Nephron progenitor cell (in vitro differentiated cells): ENCODE measurements around the gene PDZD2.

Source experiments
- DNase-seq: peaks from one replicate; pipeline ENCODE4 v3.0.0; 2021
- H3K27ac Mint-ChIP-seq: 2 replicates; pipeline ENCODE4 v1.8.0; 2021; ENCODE audit warnings: mild to moderate bottlenecking, moderate library complexity, mixed read lengths
- H3K27me3 Mint-ChIP-seq: 2 replicates; pipeline ENCODE4 v1.8.0; 2021; ENCODE audit warnings: mild to moderate bottlenecking, low read depth, mixed read lengths; ENCODE audit not compliant: poor library complexity
- H3K36me3 Mint-ChIP-seq: 2 replicates; pipeline ENCODE4 v1.8.0; 2021; ENCODE audit warnings: low read depth, mixed read lengths
- H3K4me1 Mint-ChIP-seq: 2 replicates; pipeline ENCODE4 v1.8.0; 2021; ENCODE audit warnings: mixed read lengths
- H3K4me3 Mint-ChIP-seq: 2 replicates; pipeline ENCODE4 v1.8.0; 2021; ENCODE audit warnings: mild to moderate bottlenecking, moderate library complexity, mixed read lengths
- H3K9me3 Mint-ChIP-seq: 2 replicates; pipeline ENCODE4 v1.8.0; 2021; ENCODE audit warnings: mild to moderate bottlenecking, moderate library complexity, mixed read lengths
- TF ChIP-seq, protein P1 (sequence below): fragments of 200-600 bp; sonication (generic); IDR thresholded peaks from 2 replicates; pipeline ENCODE4 v1.5.0; 2021; ENCODE audit warnings: antibody characterized with exemption

PDZD2 gene

DNA sequence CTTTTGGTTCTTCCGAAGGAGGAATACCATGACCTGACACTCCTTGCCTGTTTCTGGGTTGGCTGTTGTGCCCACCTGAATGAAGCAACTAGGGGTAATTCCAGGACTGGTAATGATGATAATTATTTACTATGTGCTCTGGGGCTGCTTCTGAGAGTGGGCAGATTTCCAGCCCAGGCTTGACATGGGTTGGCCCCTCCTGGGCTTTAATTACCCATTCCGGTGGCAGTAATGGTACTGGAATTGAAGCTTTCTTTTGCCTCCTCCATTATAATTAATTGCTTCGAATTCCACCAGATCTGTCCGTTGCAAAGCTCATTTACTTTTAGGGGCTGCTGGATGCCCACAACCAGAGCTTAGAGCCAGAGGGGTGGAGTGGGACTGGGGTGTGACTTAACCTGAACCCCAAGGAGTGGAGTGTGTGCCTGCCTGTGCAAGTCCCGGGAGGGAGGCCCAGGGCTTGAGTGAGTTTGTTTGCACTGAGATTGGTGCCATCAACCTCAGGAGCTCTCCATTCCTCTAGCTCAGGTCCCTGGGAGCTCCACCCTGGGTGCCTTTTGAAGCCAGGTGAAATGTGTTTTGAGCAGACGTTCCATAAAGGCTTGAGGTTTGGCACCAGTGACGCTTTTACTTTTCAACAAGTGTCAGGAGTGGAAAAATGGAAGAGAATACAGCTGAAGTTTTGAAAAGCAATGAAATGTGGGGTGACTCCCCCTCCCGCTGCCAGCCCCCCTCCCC is 214.6 kb downstream of the PDZD2 start:
- Mint-ChIP-seq H3K27ac (no peak overlapping the region), H3K4me3 (peak overlapping the region; percentile 90), H3K36me3 (peaks cover 8% of the 10 kb centered on the region), H3K4me1 (peaks cover 56% of the 10 kb centered on the region), H3K27me3 (peaks cover 36% of the 10 kb centered on the region), H3K9me3 (peaks cover 12% of the 10 kb centered on the region)
- DNase-seq: no peak
- TF ChIP-seq, protein P1, sequence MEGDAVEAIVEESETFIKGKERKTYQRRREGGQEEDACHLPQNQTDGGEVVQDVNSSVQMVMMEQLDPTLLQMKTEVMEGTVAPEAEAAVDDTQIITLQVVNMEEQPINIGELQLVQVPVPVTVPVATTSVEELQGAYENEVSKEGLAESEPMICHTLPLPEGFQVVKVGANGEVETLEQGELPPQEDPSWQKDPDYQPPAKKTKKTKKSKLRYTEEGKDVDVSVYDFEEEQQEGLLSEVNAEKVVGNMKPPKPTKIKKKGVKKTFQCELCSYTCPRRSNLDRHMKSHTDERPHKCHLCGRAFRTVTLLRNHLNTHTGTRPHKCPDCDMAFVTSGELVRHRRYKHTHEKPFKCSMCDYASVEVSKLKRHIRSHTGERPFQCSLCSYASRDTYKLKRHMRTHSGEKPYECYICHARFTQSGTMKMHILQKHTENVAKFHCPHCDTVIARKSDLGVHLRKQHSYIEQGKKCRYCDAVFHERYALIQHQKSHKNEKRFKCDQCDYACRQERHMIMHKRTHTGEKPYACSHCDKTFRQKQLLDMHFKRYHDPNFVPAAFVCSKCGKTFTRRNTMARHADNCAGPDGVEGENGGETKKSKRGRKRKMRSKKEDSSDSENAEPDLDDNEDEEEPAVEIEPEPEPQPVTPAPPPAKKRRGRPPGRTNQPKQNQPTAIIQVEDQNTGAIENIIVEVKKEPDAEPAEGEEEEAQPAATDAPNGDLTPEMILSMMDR: no peak

DNA sequence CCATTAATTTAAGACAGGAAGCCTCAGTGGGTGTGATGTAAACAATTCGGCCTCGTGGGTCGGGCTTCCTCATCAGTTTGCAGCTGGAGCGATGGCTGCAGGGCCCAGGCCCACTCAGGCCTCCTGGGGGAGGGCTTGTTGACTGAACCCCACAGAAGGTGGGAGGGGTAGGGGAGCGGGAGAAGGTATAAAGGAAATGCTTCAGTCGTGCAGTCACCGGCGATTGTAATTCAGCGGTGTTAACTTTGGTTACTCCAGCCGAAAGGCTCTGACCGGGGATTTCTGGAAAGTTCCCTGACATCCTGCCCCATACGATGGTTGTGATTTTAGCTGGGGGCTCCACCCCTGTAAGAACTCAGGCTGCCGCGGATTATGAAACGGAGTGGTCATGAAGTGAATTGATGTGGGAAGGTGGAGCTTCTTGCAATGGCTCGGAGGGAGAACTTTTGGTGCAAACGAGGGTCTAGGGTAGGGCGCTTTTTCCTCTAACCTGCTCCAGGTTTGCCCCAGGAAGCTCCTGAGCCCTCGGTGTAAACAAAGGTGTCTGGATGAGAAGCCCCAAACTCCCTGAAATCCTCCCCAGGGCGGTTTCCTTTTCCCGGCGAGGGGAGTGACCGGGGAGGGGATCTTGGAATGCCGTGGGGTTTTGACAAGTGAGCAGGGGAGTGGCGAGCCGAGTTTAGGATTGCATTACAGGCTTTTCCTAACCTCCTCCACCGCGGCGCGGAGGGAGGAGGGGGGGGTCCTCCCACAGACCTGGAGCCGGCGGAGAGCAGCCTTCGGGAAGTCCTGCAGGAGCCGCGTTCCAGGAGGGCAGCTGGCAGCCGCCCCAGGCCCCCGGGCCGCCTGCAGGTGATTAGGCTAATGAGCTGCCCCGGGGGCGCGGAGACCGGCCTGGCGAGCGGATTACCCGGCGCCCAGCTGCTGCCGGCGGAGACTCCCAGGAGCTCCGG is 215.5 kb downstream of the PDZD2 start:
- Mint-ChIP-seq H3K27me3 (peaks cover 39% of the 10 kb centered on the region), H3K9me3 (peaks cover 21% of the 10 kb centered on the region), H3K36me3 (peaks cover 16% of the 10 kb centered on the region), H3K4me1 (peaks cover 56% of the 10 kb centered on the region), H3K27ac (peak overlapping the region; percentile 89), H3K4me3 (peak overlapping the region; percentile 90)
- peak; percentile 79 for DNase-seq
- TF ChIP-seq, protein P1: no peak

DNA sequence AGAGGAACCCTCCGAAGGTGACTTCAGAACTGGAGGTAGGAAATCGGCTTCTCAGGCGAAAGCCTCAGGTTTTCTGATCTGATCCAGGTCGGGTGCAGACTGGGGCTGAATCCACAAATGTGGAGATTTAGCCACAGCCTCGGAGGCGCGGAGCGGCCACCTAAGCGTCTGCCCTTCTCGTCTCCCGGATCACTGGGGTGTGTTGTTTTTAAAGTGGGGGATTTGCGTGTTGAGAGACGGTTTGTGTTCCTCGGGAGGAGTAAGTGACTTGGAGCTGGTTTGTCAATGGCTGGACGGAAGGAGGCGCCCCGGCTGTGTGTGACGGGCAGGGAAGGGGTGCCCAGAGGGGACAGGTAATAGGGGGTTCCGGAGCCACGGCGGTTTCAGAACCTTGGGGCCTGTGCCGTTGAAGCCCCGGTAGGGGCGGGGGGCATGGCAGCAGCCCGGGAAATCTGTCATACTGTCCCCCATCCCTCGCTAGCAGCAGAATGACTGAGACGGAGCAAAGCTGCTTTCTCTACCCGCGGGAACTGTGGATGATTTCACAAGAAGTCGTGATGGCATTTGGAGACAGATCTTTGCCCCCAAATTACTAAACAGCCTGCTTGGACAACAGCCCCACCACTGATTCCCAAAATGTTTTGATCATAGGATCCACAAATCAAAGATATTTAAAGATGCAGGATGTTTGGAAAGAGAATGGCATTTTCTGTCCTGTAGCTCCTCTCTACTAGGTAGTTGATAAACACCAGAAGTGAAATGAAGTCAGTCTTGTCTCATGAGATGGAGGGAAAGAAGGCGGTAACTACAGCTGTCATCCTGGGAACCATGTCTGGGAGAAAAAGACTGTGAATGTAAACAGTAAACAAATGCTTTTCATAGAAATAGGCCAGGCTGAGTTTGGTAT is 216.5 kb downstream of the PDZD2 start:
- H3K4me1 Mint-ChIP-seq: peaks cover 56% of the 10 kb centered on the region
- H3K4me3 Mint-ChIP-seq: peak overlapping the region; percentile 90
- H3K27me3 Mint-ChIP-seq: peaks cover 42% of the 10 kb centered on the region
- DNase-seq: peak; percentile 37
- peaks cover 31% of the 10 kb centered on the region for H3K9me3 Mint-ChIP-seq
- TF ChIP-seq, protein P1: no peak
- H3K27ac Mint-ChIP-seq: no peak overlapping the region
- H3K36me3 Mint-ChIP-seq: peaks cover 25% of the 10 kb centered on the region

DNA sequence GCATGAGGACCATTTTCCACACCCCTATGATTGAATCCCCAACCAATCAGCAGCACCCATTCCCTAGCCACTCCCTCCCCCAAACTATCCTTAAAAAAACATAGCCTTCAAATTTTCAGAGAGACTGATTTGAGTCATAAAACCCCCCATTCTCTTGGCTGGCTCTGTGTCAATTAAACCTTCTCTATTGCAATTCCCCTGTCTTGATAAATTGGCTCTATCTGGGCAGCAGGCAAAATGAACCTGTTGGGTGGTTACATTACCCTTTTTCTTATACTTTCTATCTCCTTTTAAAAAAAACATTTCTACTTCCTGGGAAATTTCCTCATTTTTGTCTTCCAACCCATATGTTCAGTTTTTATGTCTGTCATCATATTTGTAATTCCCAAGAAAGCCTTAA is 220.2 kb downstream of the PDZD2 start:
- no peak overlapping the region for H3K4me3 Mint-ChIP-seq
- H3K9me3 Mint-ChIP-seq: peaks cover 41% of the 10 kb centered on the region
- H3K27me3 Mint-ChIP-seq: peaks cover 44% of the 10 kb centered on the region
- peaks cover 36% of the 10 kb centered on the region for H3K4me1 Mint-ChIP-seq
- DNase-seq: no peak
- no peak overlapping the region for H3K27ac Mint-ChIP-seq
- TF ChIP-seq, protein P1: no peak
- peaks cover 29% of the 10 kb centered on the region for H3K36me3 Mint-ChIP-seq

DNA sequence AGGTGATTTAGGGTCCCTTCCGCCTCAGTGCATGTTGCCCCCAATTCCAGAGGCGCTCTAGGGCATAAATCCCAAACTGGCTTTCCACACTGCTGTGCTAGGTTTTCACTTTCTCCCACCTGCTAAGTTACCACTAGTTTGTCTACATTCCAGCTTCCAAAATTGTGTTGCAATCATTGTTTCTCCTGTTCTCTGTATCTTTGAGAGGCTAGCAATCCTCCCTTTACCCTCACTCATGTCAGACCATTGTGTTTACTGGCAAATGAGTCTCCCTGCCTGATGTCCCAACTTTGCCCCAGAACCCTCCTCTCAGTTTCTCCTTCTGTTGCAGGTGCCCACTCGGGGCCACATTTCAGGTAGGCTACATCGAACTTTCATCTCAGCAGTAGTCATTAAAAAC is 221.3 kb downstream of the PDZD2 start:
- Mint-ChIP-seq H3K9me3 (peaks cover 41% of the 10 kb centered on the region), H3K36me3 (peaks cover 29% of the 10 kb centered on the region), H3K4me3 (no peak overlapping the region), H3K27ac (no peak overlapping the region), H3K4me1 (peaks cover 29% of the 10 kb centered on the region), H3K27me3 (peaks cover 41% of the 10 kb centered on the region)
- DNase-seq: no peak
- TF ChIP-seq, protein P1: no peak
